HepG2 (cell line): ENCODE results near the gene ID3. TPM values are rescaled to one million over a fixed set of nuclear protein-coding genes. Genes with fewer than 3 reads are reported as not detected.

Experiments
- ADNP ChIP-seq: sonication (generic); formaldehyde crosslinking; IDR thresholded peaks from 2 replicates; pipeline ENCODE4 v1.4.0; 2020; ENCODE audit warnings: missing genetic modification reagents
- CBFB ChIP-seq: sonication (generic); formaldehyde crosslinking; IDR thresholded peaks from 2 replicates; pipeline ENCODE4 v1.4.0; 2020; ENCODE audit warnings: missing genetic modification reagents
- CEBPG ChIP-seq: IDR thresholded peaks from 2 replicates; pipeline ENCODE4 v1.6.1; 2016
- ELF3 ChIP-seq: IDR thresholded peaks from 2 replicates; pipeline ENCODE4 v1.6.1; 2016; ENCODE audit warnings: missing genetic modification reagents, missing compliant biosample characterization
- HDAC1 ChIP-seq: sonication (generic); formaldehyde crosslinking; IDR thresholded peaks from 2 replicates; pipeline ENCODE4 v1.5.1; 2020; ENCODE audit warnings: mild to moderate bottlenecking, missing genetic modification reagents
- HNRNPUL1 ChIP-seq: fragments of 200-400 bp; formaldehyde crosslinking; IDR thresholded peaks from 2 replicates; pipeline ENCODE4 v1.6.1; 2017; ENCODE audit warnings: low read depth, mild to moderate bottlenecking, low read length, moderate library complexity
- NFYB ChIP-seq: sonication (generic); formaldehyde crosslinking; IDR thresholded peaks from 2 replicates; pipeline ENCODE4 v1.4.0; 2020; ENCODE audit warnings: missing genetic modification reagents
- NR2F2 ChIP-seq: IDR thresholded peaks from 2 replicates; pipeline ENCODE4 v1.6.1; 2012; ENCODE audit warnings: low read depth, inconsistent platforms, borderline replicate concordance
- PCBP2 ChIP-seq: fragments of 200-400 bp; formaldehyde crosslinking; optimal IDR thresholded peaks from 2 replicates; pipeline ENCODE3; 2018; ENCODE audit warnings: low read length, low read depth; ENCODE audit not compliant: poor library complexity, severe bottlenecking
- SMAD3 ChIP-seq: sonication (generic); formaldehyde crosslinking; IDR thresholded peaks from 2 replicates; pipeline ENCODE4 v1.4.0; 2020; ENCODE audit warnings: missing genetic modification reagents
- SYNCRIP ChIP-seq: fragments of 200-400 bp; formaldehyde crosslinking; IDR thresholded peaks from 2 replicates; pipeline ENCODE4 v1.6.1; 2018; ENCODE audit warnings: mild to moderate bottlenecking, low read depth, low read length; ENCODE audit not compliant: insufficient read depth
- TBX2 ChIP-seq: sonication (generic); formaldehyde crosslinking; IDR thresholded peaks from 2 replicates; pipeline ENCODE4 v1.5.0; 2020; ENCODE audit warnings: missing genetic modification reagents, mild to moderate bottlenecking, borderline replicate concordance
- ZBTB1 ChIP-seq: sonication (generic); formaldehyde crosslinking; IDR thresholded peaks from 2 replicates; pipeline ENCODE4 v1.4.0; 2020; ENCODE audit warnings: missing genetic modification reagents, borderline replicate concordance
- ZFP36 ChIP-seq: fragments of 150-350 bp; IDR thresholded peaks from 2 replicates; pipeline ENCODE4 v1.6.1; 2018; ENCODE audit warnings: borderline replicate concordance, low read length, low read depth; ENCODE audit not compliant: partially characterized antibody
- ZNF160 ChIP-seq: sonication (generic); formaldehyde crosslinking; IDR thresholded peaks from 2 replicates; pipeline ENCODE4 v1.8.0; 2022; ENCODE audit warnings: mild to moderate bottlenecking, inconsistent platforms, missing genetic modification reagents
- ZNF264 ChIP-seq: sonication (generic); formaldehyde crosslinking; IDR thresholded peaks from 2 replicates; pipeline ENCODE4 v1.4.0; 2020; ENCODE audit warnings: missing genetic modification reagents
- ZNF331 ChIP-seq: sonication (generic); formaldehyde crosslinking; IDR thresholded peaks from 2 replicates; pipeline ENCODE4 v1.4.0; 2020; ENCODE audit warnings: missing genetic modification reagents
- ZNF564 ChIP-seq: sonication (generic); formaldehyde crosslinking; IDR thresholded peaks from 2 replicates; pipeline ENCODE4 v1.8.1; 2023; ENCODE audit warnings: mild to moderate bottlenecking, missing genetic modification reagents
- ZNF580 ChIP-seq: IDR thresholded peaks from 2 replicates; pipeline ENCODE4 v1.6.1; 2016; ENCODE audit warnings: low read depth, borderline replicate concordance
- ZNF605 ChIP-seq: sonication (generic); formaldehyde crosslinking; IDR thresholded peaks from 2 replicates; pipeline ENCODE4 v1.8.0; 2022; ENCODE audit warnings: mild to moderate bottlenecking, missing genetic modification reagents
- ZNF737 ChIP-seq: sonication (generic); formaldehyde crosslinking; IDR thresholded peaks from 2 replicates; pipeline ENCODE4 v1.5.0; 2020; ENCODE audit warnings: missing genetic modification reagents, mild to moderate bottlenecking, borderline replicate concordance
- ZSCAN9 ChIP-seq: IDR thresholded peaks from 2 replicates; pipeline ENCODE4 v1.6.1; 2016; ENCODE audit warnings: borderline replicate concordance
- polyA plus RNA-seq, 8 experiments: library from polyadenylated mRNA; depleted of rRNA in 3 of 8; stranded (reverse) in 7 of 8; unstranded in 1 of 8; fragments of >200 nt; fragmentation: Illumina TruSeq in 4 of 8; extraction: Trizol in 4 of 8; gene quantifications; 2 replicates each; pipeline versions ENCODE4 v1.2.1 to v1.2.3, GENCODE V29; 2011 to 2016; ENCODE audit warnings: low read depth in 4 of 8, missing spikeins in 1 of 8, mixed read lengths in 1 of 8; ENCODE audit not compliant: insufficient read depth in 1 of 8
- total RNA-seq, 5 experiments: library from RNA; depleted of rRNA; stranded (reverse); fragments of >200 nt; fragmentation: Illumina TruSeq; extraction: Trizol; gene quantifications; 2 replicates each; pipeline ENCODE4 v1.2.3, GENCODE V29; 2016; ENCODE audit warnings: low read depth in 1 of 5
- TF ChIP-seq, protein P1 (sequence below): sonication (generic); formaldehyde crosslinking; IDR thresholded peaks from 2 replicates; pipeline ENCODE4 v1.4.0; 2020; ENCODE audit warnings: missing genetic modification reagents
- TF ChIP-seq, protein P2 (sequence below): IDR thresholded peaks from 2 replicates; pipeline ENCODE4 v1.6.1; 2016; ENCODE audit warnings: missing compliant biosample characterization, missing genetic modification reagents, borderline replicate concordance

The ID3 gene
- total and polyA plus RNA-seq, 2 of the 13 experiments (the other 11 are each of a cell fraction or from before 2014, with no cell fraction given): 64.8 to 115 TPM

GRCh38 chr1:23554481-23555269, 4.6 kb downstream of the ID3 start (continued):
- no peak for TF ChIP-seq ADNP (CRISPR knock-in tag)
- peak; percentile 27; the same call in 1 of the 2 replicates for TF ChIP-seq ZNF331
- TF ChIP-seq ELF3 (CRISPR knock-in tag): 0 out of 2 replicates have a peak, but pooled peaks have one; percentile 11
- TF ChIP-seq HNRNPUL1: no peak
- peak; percentile 49 for TF ChIP-seq SMAD3 (CRISPR knock-in tag)
- TF ChIP-seq NR2F2: no peak; the same call in 1 of the 2 replicates
- TF ChIP-seq, protein P1, sequence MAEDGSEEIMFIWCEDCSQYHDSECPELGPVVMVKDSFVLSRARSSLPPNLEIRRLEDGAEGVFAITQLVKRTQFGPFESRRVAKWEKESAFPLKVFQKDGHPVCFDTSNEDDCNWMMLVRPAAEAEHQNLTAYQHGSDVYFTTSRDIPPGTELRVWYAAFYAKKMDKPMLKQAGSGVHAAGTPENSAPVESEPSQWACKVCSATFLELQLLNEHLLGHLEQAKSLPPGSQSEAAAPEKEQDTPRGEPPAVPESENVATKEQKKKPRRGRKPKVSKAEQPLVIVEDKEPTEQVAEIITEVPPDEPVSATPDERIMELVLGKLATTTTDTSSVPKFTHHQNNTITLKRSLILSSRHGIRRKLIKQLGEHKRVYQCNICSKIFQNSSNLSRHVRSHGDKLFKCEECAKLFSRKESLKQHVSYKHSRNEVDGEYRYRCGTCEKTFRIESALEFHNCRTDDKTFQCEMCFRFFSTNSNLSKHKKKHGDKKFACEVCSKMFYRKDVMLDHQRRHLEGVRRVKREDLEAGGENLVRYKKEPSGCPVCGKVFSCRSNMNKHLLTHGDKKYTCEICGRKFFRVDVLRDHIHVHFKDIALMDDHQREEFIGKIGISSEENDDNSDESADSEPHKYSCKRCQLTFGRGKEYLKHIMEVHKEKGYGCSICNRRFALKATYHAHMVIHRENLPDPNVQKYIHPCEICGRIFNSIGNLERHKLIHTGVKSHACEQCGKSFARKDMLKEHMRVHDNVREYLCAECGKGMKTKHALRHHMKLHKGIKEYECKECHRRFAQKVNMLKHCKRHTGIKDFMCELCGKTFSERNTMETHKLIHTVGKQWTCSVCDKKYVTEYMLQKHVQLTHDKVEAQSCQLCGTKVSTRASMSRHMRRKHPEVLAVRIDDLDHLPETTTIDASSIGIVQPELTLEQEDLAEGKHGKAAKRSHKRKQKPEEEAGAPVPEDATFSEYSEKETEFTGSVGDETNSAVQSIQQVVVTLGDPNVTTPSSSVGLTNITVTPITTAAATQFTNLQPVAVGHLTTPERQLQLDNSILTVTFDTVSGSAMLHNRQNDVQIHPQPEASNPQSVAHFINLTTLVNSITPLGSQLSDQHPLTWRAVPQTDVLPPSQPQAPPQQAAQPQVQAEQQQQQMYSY (CRISPR knock-in tag): no peak
- TF ChIP-seq ZNF264: no peak
- TF ChIP-seq, protein P2, sequence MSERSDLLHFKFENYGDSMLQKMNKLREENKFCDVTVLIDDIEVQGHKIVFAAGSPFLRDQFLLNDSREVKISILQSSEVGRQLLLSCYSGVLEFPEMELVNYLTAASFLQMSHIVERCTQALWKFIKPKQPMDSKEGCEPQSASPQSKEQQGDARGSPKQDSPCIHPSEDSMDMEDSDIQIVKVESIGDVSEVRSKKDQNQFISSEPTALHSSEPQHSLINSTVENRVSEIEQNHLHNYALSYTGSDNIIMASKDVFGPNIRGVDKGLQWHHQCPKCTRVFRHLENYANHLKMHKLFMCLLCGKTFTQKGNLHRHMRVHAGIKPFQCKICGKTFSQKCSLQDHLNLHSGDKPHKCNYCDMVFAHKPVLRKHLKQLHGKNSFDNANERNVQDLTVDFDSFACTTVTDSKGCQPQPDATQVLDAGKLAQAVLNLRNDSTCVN (CRISPR knock-in tag): no peak
- TF ChIP-seq ZNF580 (CRISPR knock-in tag): no peak
- TF ChIP-seq ZSCAN9 (CRISPR knock-in tag): 0 out of 2 replicates have a peak, but pooled peaks have one; percentile 36
- TF ChIP-seq SYNCRIP: no peak
- TF ChIP-seq ZNF160 (CRISPR knock-in tag): no peak
- TF ChIP-seq ZFP36: no peak
- 0 out of 2 replicates have a peak, but pooled peaks have one; percentile 10 for TF ChIP-seq HDAC1 (CRISPR knock-in tag)
- no peak for TF ChIP-seq CBFB (CRISPR knock-in tag)
- no peak for TF ChIP-seq NFYB (CRISPR knock-in tag)
- TF ChIP-seq PCBP2: no peak
- TF ChIP-seq ZNF564 (CRISPR knock-in tag): no peak
- no peak for TF ChIP-seq ZNF737 (CRISPR knock-in tag)
- 0 out of 2 replicates have a peak, but pooled peaks have one; percentile 31 for TF ChIP-seq ZBTB1
- no peak for TF ChIP-seq CEBPG (CRISPR knock-in tag)
- no peak for TF ChIP-seq ZNF605 (CRISPR knock-in tag)
- TF ChIP-seq TBX2 (CRISPR knock-in tag): no peak; the same call in 1 of the 2 replicates
